NCI-H2227 treated with DMSO at 0.1 percent for 48 hours (cell line): ENCODE results near the gene TMPRSS13.

ENCODE experiments used
- DNase-seq: peaks from one replicate; lab custom pipeline; 2025; lab: John Stamatoyannopoulos, UW

The TMPRSS13 gene

GRCh38 chr11:117912497-117912896, 16.7 kb downstream of the TMPRSS13 start:
- no peak for DNase-seq

- no peak for DNase-seq
These were observed 17.5 kb downstream of the TMPRSS13 start for GRCh38 chr11:117911694-117912093.

GRCh38 chr11:117910941-117911655, 18.1 kb downstream of the TMPRSS13 start:
- DNase-seq = no peak

GRCh38 chr11:117910525-117910924, 18.7 kb downstream of the TMPRSS13 start:
- no peak for DNase-seq

- DNase-seq = no peak
These were observed 19.4 kb downstream of the TMPRSS13 start for GRCh38 chr11:117909611-117910382.

- DNase-seq = no peak
These were observed 20.1 kb downstream of the TMPRSS13 start for GRCh38 chr11:117908959-117909610.

GRCh38 chr11:117908109-117908895, 20.9 kb downstream of the TMPRSS13 start:
- DNase-seq = no peak

- DNase-seq = peak; percentile 94
These were observed 21.7 kb downstream of the TMPRSS13 start for GRCh38 chr11:117907276-117908108.

GRCh38 chr11:117906710-117907109, 22.5 kb downstream of the TMPRSS13 start:
- DNase-seq = no peak

- DNase-seq = no peak
These were observed 23.1 kb downstream of the TMPRSS13 start for GRCh38 chr11:117906126-117906525.

- no peak for DNase-seq
These were observed 23.7 kb downstream of the TMPRSS13 start for GRCh38 chr11:117905524-117905923.

GRCh38 chr11:117903505-117904382, 25.5 kb downstream of the TMPRSS13 start:
- DNase-seq = no peak

- DNase-seq = no peak
These were observed 27.0 kb downstream of the TMPRSS13 start for GRCh38 chr11:117902001-117902845.

GRCh38 chr11:117901601-117902000, 27.6 kb downstream of the TMPRSS13 start:
- DNase-seq = no peak

- no peak for DNase-seq
These were observed 28.3 kb downstream of the TMPRSS13 start for GRCh38 chr11:117900720-117901440.

GRCh38 chr11:117900121-117900648, 29.0 kb downstream of the TMPRSS13 start:
- no peak for DNase-seq

- no peak for DNase-seq
These were observed 31.1 kb downstream of the TMPRSS13 start for GRCh38 chr11:117898059-117898458.

- DNase-seq = no peak
These were observed 36.6 kb downstream of the TMPRSS13 start for GRCh38 chr11:117892651-117893050.
